Daoy (cell line): ENCODE results near the gene CTDP1. TPM values are rescaled to one million over a fixed set of nuclear protein-coding genes. Genes with fewer than 3 reads are reported as not detected.
"Not testable (repeated sequence)": the region's sequence is repeated elsewhere in the genome, so short reads cannot be mapped to it uniquely, and the experiment has no call there.

ENCODE experiments used
- DNase-seq: peaks from one replicate; pipeline ENCODE4 v3.0.0-alpha.2; 2015; ENCODE audit warnings: low read depth
- total RNA-seq: library from RNA; depleted of rRNA; stranded (reverse); fragments of >200 nt; shearing (Covaris generic); gene quantifications from 2 replicates; pipeline ENCODE4 v1.2.3, GENCODE V29; 2014

CTDP1 gene
- total RNA-seq, 1 experiment from 2014 or later: 13.9 TPM

- DNase-seq: peak; percentile 15
These were observed 2.1 kb downstream of the CTDP1 start for GRCh38 chr18:79681484-79682387.

- DNase-seq: no peak
These were observed 2.9 kb downstream of the CTDP1 start for GRCh38 chr18:79682481-79682880.

DNA sequence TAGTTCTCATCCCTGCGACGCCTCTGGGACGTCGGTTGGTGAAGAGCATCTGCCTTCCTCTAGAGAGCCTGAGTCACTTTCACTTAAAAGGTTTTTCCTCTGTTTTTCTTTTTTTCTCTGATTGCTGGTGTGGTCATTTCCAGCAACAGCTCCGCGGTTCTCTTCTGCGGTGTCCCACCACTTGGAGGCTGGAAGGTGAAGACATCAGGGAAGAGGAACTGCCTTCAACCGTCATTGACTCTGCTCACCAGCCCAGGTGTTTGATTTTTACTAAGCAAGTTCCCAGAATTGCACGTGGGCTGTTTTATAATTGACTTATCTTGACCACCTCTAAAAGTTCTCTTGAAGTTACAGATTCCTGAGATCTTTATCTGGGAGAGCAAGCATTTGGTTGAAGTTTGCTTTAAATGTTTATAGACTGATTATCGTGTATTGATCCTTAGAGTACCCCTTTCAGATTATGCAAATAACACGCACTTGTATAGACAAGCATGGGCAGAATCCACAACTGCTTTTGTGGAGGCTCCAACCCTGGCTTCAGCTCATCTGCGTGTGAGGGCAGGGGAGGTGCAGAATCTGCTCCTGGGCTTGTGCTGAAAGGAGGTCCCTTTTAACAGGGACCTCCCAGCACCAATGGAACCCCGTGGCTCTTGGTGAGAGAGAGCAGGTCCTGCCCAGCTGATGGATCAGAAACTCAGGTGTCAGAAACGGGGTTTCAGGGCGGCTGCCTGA lies 3.5 kb downstream of the CTDP1 start:
- DNase-seq: no peak

- no peak for DNase-seq
These were observed 4.2 kb downstream of the CTDP1 start for GRCh38 chr18:79683626-79684282.

DNA sequence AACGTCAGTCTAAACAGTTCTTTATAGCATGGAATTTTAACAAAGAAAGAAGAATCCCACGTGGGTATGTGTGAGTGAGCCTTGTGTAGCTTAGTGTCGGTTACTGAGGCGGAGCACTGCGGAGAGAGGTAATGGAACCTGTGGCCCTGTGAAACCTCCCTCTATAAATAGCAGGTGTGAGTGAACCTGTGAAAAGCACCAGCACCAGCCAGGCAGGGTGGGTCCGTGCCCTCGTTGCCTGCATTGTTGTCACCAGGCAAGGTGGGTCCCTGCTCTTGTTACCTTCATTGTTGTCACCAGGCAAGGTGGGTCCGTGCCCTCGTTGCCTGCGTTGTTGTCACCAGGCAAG lies 4.7 kb downstream of the CTDP1 start:
- no peak for DNase-seq

- DNase-seq: no peak
These were observed 5.2 kb downstream of the CTDP1 start for GRCh38 chr18:79684787-79685186.

DNA sequence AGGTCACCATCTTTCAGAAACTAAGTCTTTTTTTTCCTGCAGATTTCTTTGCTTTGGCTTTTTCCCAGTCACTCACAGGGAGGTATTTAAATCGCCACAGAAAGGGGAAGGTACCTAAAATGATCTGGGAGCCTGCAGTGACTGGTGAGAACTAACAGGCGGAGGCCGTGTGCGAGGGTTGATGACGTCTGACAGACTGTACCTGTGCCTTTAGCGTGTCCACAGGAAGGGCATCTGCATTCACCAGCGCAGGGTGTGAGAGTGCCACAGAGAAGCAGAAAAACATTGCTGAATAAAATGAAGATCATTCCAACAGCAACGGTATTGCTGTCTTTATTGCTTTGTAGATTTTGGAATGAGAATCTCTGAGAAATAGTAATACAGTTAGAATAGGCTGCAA lies 5.7 kb downstream of the CTDP1 start:
- DNase-seq: no peak

GRCh38 chr18:79685971-79686370 lies 6.4 kb downstream of the CTDP1 start:
- DNase-seq: no peak

GRCh38 chr18:79687806-79688205 lies 8.2 kb downstream of the CTDP1 start:
- DNase-seq: peak; percentile 23

DNA sequence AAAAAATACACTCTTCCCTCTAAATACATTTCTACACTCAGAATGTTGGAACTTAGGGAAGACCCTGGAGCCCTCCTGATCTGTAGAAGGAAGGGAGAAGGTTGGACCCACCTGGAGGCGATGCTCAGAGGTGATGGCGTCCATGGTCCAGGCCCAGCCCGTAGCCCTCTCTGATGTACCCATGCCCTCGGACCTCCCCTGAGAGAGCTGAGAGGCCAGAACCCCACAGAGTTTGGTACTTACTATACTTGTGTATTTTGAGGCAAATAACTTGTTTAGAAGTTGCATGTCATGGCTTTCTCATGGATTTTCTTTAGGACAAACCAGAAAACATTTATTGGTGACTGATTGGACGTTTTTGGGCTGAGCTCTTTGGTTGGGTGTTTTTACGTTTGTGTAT lies 10.5 kb downstream of the CTDP1 start:
- DNase-seq: no peak

DNA sequence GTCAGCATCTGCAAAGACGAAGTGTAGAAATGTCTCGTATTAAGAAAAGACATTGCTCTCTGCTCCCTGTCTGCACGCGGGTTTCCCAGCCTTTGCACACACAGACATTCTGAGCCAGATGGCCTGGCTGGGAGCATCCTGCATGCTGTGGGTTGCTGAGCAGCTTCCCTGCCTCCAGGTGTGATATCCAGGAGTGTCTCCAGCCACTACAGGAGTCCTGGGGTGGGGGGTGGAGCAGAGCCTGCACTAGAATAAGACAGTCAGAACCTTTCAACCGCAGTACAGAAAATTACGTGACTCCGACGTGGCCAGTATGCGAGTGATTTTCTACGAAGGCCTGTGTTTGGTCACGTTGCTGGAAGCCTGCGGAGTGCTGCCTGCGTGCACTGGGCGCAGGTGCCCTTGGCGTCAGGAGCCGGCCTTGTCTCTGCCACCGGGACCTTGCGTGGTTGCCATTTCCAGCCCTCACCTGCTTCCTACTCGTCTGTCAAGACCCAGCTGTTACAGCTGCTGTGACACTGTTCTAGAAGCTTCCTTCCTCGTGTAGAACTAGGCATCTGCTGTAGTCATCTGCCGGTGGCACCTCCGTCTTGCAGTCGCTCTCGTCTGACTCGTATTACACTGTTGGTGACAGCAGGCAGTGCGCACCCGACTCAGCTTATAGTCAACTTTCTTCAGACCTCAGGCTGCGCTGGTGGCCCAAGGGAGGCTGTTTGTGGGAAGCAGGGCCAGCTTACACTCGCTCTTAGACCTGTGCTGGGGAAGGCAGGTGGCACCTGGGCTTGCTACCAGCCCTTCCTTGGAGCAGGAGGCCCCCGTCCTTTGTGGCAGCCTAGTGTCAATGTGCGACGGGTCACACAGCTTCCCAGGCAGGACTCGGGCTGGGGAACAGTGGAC lies 11.2 kb downstream of the CTDP1 start:
- DNase-seq: no peak

GRCh38 chr18:79692056-79692455 lies 12.5 kb downstream of the CTDP1 start:
- no peak for DNase-seq

DNA sequence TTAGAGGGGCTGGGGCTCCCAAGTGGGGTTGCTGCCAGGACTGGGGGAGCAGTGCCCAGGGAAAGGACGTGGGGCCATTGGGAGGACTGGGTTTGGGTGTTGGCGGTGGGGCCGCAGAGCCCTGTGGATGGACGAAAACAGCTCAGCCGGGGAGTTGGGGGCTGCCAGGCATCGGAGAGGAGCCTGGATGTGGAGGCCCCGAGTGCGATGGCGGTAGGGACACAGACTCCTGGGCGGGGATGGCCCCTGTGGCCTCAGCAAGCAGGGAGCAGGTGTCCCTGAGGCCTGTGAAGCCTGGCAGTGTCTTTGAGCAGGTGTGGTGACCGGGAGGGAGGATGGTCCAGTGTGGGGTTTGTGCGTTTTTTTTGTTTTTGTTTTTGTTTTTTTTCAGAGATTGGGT lies 13.3 kb downstream of the CTDP1 start:
- DNase-seq: no peak

- no peak for DNase-seq
These were observed 14.1 kb downstream of the CTDP1 start for GRCh38 chr18:79693561-79694205.

GRCh38 chr18:79694206-79694894 lies 14.7 kb downstream of the CTDP1 start:
- not testable (repeated sequence) for DNase-seq

- no peak for DNase-seq
These were observed 15.3 kb downstream of the CTDP1 start for GRCh38 chr18:79694895-79695213.

DNA sequence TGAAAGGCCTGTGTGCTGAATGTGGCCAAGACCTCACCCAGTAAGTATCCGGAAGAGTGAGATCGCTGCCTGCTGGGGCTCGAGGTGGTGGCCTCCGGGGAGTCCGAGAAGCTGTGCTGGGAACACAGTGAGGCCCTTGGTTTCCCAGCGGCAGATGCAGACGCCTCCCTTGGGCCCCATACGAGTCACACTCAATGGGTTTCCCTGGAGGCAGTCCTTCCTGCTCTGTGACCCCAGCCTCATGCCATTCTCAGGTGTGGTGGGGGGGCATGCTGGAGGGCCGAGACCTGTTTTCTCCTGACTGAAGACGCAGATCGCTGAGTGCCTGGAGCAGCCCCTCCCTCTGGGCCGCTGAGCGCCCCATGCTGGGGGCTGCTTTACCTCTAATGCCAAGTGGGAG lies 15.7 kb downstream of the CTDP1 start:
- no peak for DNase-seq

DNA sequence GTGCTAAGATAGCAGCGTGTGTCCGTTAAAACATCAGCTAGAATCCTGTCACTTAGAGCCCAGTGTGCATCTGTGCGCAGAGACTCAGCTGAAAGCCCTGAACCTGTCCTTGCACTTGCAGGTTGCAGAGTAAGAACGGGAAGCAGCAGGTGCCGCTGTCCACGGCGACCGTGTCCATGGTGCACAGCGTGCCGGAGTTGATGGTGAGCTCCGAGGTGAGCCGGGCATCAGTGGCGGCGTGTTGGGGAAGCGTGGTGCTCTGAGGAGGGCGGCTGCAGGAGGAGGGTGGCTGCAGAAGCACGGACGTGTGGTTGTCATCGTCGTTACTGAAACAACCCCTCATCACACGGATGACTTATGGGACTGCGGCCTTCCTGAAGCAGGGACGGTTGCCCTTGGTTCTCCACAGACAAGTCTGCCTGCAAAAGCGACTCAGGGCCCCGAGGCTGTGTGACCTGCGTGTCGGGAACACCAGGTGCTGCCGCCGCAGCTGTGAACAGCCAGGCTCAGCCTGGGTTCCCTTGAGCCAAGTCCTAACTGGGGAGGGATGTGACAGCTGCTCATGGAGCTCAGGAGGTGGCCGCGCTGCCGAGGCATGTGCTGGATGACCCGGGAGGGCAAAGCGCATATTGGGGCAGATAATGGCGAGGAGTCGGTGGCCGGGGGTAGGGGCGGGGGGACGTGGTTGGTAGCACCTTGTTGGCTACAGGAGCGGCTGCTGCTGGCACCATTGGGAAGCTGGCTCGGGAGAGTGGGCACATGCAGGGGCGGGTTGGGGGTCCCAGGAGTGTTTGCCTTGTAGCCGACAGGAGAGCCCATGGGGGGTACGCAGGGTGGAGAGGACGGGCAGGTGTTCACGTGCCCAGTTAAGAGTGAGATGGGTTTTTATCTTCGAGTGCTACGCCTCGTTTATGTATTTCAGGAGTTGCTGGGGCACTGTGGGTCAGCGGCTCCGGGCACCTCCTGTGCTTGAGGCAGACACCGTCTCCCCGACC lies 16.6 kb downstream of the CTDP1 start:
- no peak for DNase-seq

- no peak for DNase-seq
These were observed 17.6 kb downstream of the CTDP1 start for GRCh38 chr18:79697178-79697577.
